Karpas-422 (cell line): ENCODE data around the gene LARGE1. TPM values are rescaled to one million over a fixed set of nuclear protein-coding genes. Genes with fewer than 3 reads are reported as not detected.
"Not testable (repeated sequence)": the region's sequence is repeated elsewhere in the genome, so short reads cannot be mapped to it uniquely, and the experiment has no call there.

Experiments
- DNase-seq: peaks from one replicate; pipeline ENCODE4 v3.0.0-alpha.2; 2015
- H2AFZ ChIP-seq: fragments of 200-600 bp; sonication (generic); 2 replicates; pipeline ENCODE4 v1.6.1; 2014; ENCODE audit warnings: antibody characterized with exemption, low read length, mixed read lengths
- H3K27ac ChIP-seq: fragments of 200-600 bp; sonication (generic); 2 replicates; pipeline ENCODE4 v1.5.1; 2014; ENCODE audit warnings: mild to moderate bottlenecking, low read length, moderate library complexity
- H3K27me3 ChIP-seq: fragments of 200-600 bp; sonication (generic); 2 replicates; pipeline ENCODE4 v1.6.1; 2014; ENCODE audit warnings: low read length, mixed read lengths
- H3K36me3 ChIP-seq: fragments of 200-600 bp; sonication (generic); 2 replicates; pipeline ENCODE4 v1.6.1; 2014; ENCODE audit warnings: low read length, mixed read lengths; ENCODE audit not compliant: insufficient read depth
- H3K4me1 ChIP-seq: fragments of 200-600 bp; sonication (generic); 2 replicates; pipeline ENCODE4 v1.6.1; 2014; ENCODE audit warnings: mild to moderate bottlenecking, low read length, mixed read lengths
- H3K4me2 ChIP-seq: fragments of 200-600 bp; sonication (generic); 2 replicates; pipeline ENCODE4 v1.6.1; 2014; ENCODE audit warnings: low read length, low read depth, mild to moderate bottlenecking; ENCODE audit not compliant: poor library complexity, severe bottlenecking
- H3K4me3 ChIP-seq: fragments of 200-600 bp; sonication (generic); 2 replicates; pipeline ENCODE4 v1.5.1; 2014; ENCODE audit warnings: mild to moderate bottlenecking, antibody characterized with exemption, low read length, mixed read lengths
- H3K79me2 ChIP-seq: fragments of 200-600 bp; sonication (generic); 2 replicates; pipeline ENCODE4 v1.6.1; 2014; ENCODE audit warnings: mild to moderate bottlenecking, low read length, mixed read lengths
- H3K9ac ChIP-seq: fragments of 200-600 bp; sonication (generic); 2 replicates; pipeline ENCODE4 v1.6.0; 2014; ENCODE audit warnings: low read length
- H3K9me2 ChIP-seq: fragments of 200-600 bp; sonication (generic), shearing (Covaris generic); replicated peaks from 2 replicates; pipeline ENCODE4 v1.6.0; 2014; ENCODE audit warnings: mild to moderate bottlenecking, low read length, moderate library complexity; ENCODE audit not compliant: insufficient read depth
- H3K9me3 ChIP-seq: fragments of 300-700, 200-600 bp; sonication (generic); 2 replicates; pipeline ENCODE4 v1.6.1; 2014; ENCODE audit warnings: low read length, mixed read lengths
- H4K20me1 ChIP-seq: fragments of 200-600 bp; sonication (generic); 2 replicates; pipeline ENCODE4 v1.6.1; 2014; ENCODE audit warnings: mild to moderate bottlenecking, antibody characterized with exemption, low read length, low read depth; ENCODE audit not compliant: insufficient read depth
- total RNA-seq: library from RNA; depleted of rRNA; stranded (reverse); fragments of >200 nt; shearing (Covaris generic); gene quantifications from 2 replicates; pipeline ENCODE4 v1.2.3, GENCODE V29; 2014; ENCODE audit warnings: low replicate concordance

Gene LARGE1
- total RNA-seq, 1 experiment from 2014 or later, result 0.15 TPM

- no peaks in the 10 kb centered on the region for H3K79me2 ChIP-seq
- H3K27ac ChIP-seq, result no peak overlapping the region
Measured at GRCh38 chr22:33866511-33866910, 53.8 kb downstream of the LARGE1 start.

GRCh38 chr22:33865996-33866395 is 54.3 kb downstream of the LARGE1 start:
- Histone ChIP-seq H3K9me3 (no peaks in the 10 kb centered on the region), H3K27ac (no peak overlapping the region), H3K9ac (no peak overlapping the region), H3K27me3 (no peaks in the 10 kb centered on the region), H2AFZ (no peak overlapping the region), H3K79me2 (no peaks in the 10 kb centered on the region), H3K36me3 (no peaks in the 10 kb centered on the region), H3K4me2 (no peak overlapping the region), H3K4me1 (no peaks in the 10 kb centered on the region), H3K4me3 (no peak overlapping the region), H4K20me1 (no peaks in the 10 kb centered on the region), H3K9me2 (no peaks in the 10 kb centered on the region)
- no peak for DNase-seq

More at GRCh38 chr22:33866511-33866910, 53.8 kb downstream of the LARGE1 start:
- H3K4me2 ChIP-seq, result no peak overlapping the region
- no peaks in the 10 kb centered on the region for H3K36me3 ChIP-seq
- no peak for DNase-seq
- H3K9me3 ChIP-seq, result no peaks in the 10 kb centered on the region
- no peaks in the 10 kb centered on the region for H4K20me1 ChIP-seq
- no peaks in the 10 kb centered on the region for H3K4me1 ChIP-seq
- no peaks in the 10 kb centered on the region for H3K9me2 ChIP-seq
- H3K9ac ChIP-seq, result no peak overlapping the region
- no peak overlapping the region for H2AFZ ChIP-seq
- H3K4me3 ChIP-seq, result no peak overlapping the region
- no peaks in the 10 kb centered on the region for H3K27me3 ChIP-seq

- Histone ChIP-seq H3K4me2 (no peak overlapping the region), H3K9me2 (no peaks in the 10 kb centered on the region), H3K36me3 (no peaks in the 10 kb centered on the region), H3K9me3 (no peaks in the 10 kb centered on the region), H3K27me3 (no peaks in the 10 kb centered on the region), H3K4me1 (no peaks in the 10 kb centered on the region), H2AFZ (no peak overlapping the region), H3K27ac (no peak overlapping the region), H4K20me1 (no peaks in the 10 kb centered on the region), H3K9ac (no peak overlapping the region), H3K4me3 (no peak overlapping the region), H3K79me2 (no peaks in the 10 kb centered on the region)
- no peak for DNase-seq
Measured at GRCh38 chr22:33865248-33865647, 55.0 kb downstream of the LARGE1 start.

- H3K79me2 ChIP-seq, result no peaks in the 10 kb centered on the region
- no peaks in the 10 kb centered on the region for H3K9me2 ChIP-seq
- no peaks in the 10 kb centered on the region for H3K36me3 ChIP-seq
Measured at GRCh38 chr22:33864723-33865130, 55.5 kb downstream of the LARGE1 start.

GRCh38 chr22:33861216-33861875 is 58.9 kb downstream of the LARGE1 start:
- H3K36me3 ChIP-seq, result no peaks in the 10 kb centered on the region
- H3K4me1 ChIP-seq, result no peaks in the 10 kb centered on the region
- no peak overlapping the region for H3K4me3 ChIP-seq
- no peaks in the 10 kb centered on the region for H3K27me3 ChIP-seq
- H3K9me3 ChIP-seq, result no peaks in the 10 kb centered on the region
- no peak overlapping the region for H2AFZ ChIP-seq
- DNase-seq, result no peak
- no peaks in the 10 kb centered on the region for H3K9me2 ChIP-seq
- no peaks in the 10 kb centered on the region for H4K20me1 ChIP-seq
- no peak overlapping the region for H3K4me2 ChIP-seq
- no peaks in the 10 kb centered on the region for H3K79me2 ChIP-seq
- H3K9ac ChIP-seq, result no peak overlapping the region
- no peak overlapping the region for H3K27ac ChIP-seq

More at GRCh38 chr22:33864723-33865130, 55.5 kb downstream of the LARGE1 start:
- no peak overlapping the region for H2AFZ ChIP-seq
- H3K4me1 ChIP-seq, result no peaks in the 10 kb centered on the region
- H3K9ac ChIP-seq, result no peak overlapping the region
- no peak for DNase-seq
- no peak overlapping the region for H3K4me2 ChIP-seq
- no peaks in the 10 kb centered on the region for H3K27me3 ChIP-seq
- no peaks in the 10 kb centered on the region for H3K9me3 ChIP-seq
- no peak overlapping the region for H3K4me3 ChIP-seq
- H4K20me1 ChIP-seq, result no peaks in the 10 kb centered on the region
- no peak overlapping the region for H3K27ac ChIP-seq

- no peak overlapping the region for H2AFZ ChIP-seq
- H3K27me3 ChIP-seq, result no peaks in the 10 kb centered on the region
- no peaks in the 10 kb centered on the region for H3K9me3 ChIP-seq
- no peaks in the 10 kb centered on the region for H3K4me1 ChIP-seq
- DNase-seq, result no peak
- H4K20me1 ChIP-seq, result no peaks in the 10 kb centered on the region
- H3K27ac ChIP-seq, result no peak overlapping the region
- H3K36me3 ChIP-seq, result no peaks in the 10 kb centered on the region
- no peaks in the 10 kb centered on the region for H3K9me2 ChIP-seq
- H3K79me2 ChIP-seq, result no peaks in the 10 kb centered on the region
- no peak overlapping the region for H3K9ac ChIP-seq
- H3K4me2 ChIP-seq, result no peak overlapping the region
- no peak overlapping the region for H3K4me3 ChIP-seq
Measured at GRCh38 chr22:33860386-33860785, 59.9 kb downstream of the LARGE1 start.

GRCh38 chr22:33859311-33859710 is 61.0 kb downstream of the LARGE1 start:
- H3K4me1 ChIP-seq, result peaks cover 3% of the 10 kb centered on the region
- no peak overlapping the region for H2AFZ ChIP-seq
- no peaks in the 10 kb centered on the region for H3K36me3 ChIP-seq
- DNase-seq, result no peak
- H3K9me2 ChIP-seq, result no peaks in the 10 kb centered on the region
- H4K20me1 ChIP-seq, result no peaks in the 10 kb centered on the region
- H3K27me3 ChIP-seq, result no peaks in the 10 kb centered on the region
- H3K79me2 ChIP-seq, result no peaks in the 10 kb centered on the region
- H3K4me3 ChIP-seq, result no peak overlapping the region
- no peak overlapping the region for H3K4me2 ChIP-seq
- H3K27ac ChIP-seq, result no peak overlapping the region
- no peaks in the 10 kb centered on the region for H3K9me3 ChIP-seq
- no peak overlapping the region for H3K9ac ChIP-seq

GRCh38 chr22:33858653-33859052 is 61.6 kb downstream of the LARGE1 start:
- DNase-seq, H3K4me3 ChIP-seq, H3K79me2 ChIP-seq, H3K27ac ChIP-seq, H3K4me2 ChIP-seq, H3K4me1 ChIP-seq, H3K27me3 ChIP-seq, H3K9ac ChIP-seq, H4K20me1 ChIP-seq, H3K9me3 ChIP-seq, H3K36me3 ChIP-seq, H2AFZ ChIP-seq, H3K9me2 ChIP-seq: not testable (repeated sequence)
